Heart left ventricle (tissue), 16 donors: ENCODE results near the gene IFI27. TPM values are rescaled to one million over a fixed set of nuclear protein-coding genes. Genes with fewer than 3 reads are reported as not detected.

Experiments used
- ATAC-seq, 4 donors: fragments of 200-7000 bp; cut with Tn5 transposase; one replicate each; pipeline ENCODE4 v1.9.1; 2020 to 2022; ENCODE audit warnings: moderate library complexity in 4 of 4, mild to moderate bottlenecking in 3 of 4, moderate number of reproducible peaks in 1 of 4
- DNase-seq, 5 donors: peaks; one replicate each; pipeline ENCODE4 v3.0.0-alpha.2; 2020
- H3K27ac ChIP-seq, 12 donors: fragments of 200-600 bp; sonication (generic) in 4 of 12; one replicate each; pipeline versions ENCODE4 v1.5.0 to v1.8.0; 2016 to 2022; ENCODE audit warnings: mild to moderate bottlenecking in 2 of 12
- H3K27me3 ChIP-seq, 9 donors: fragments of 200-600 bp; sonication (generic) in 2 of 9; one replicate each; pipeline versions ENCODE4 v1.5.1 to v1.8.0; 2016 to 2022; ENCODE audit warnings: mild to moderate bottlenecking in 3 of 9
- H3K36me3 ChIP-seq, 9 donors: fragments of 200-600 bp; sonication (generic) in 2 of 9; one replicate each; pipeline versions ENCODE4 v1.5.0 to v1.8.0; 2018 to 2022; ENCODE audit warnings: mild to moderate bottlenecking in 2 of 9
- H3K4me1 ChIP-seq, 12 donors: fragments of 200-600 bp; sonication (generic) in 4 of 12; one replicate each; pipeline versions ENCODE4 v1.5.0 to v1.8.0; 2016 to 2022; ENCODE audit warnings: mild to moderate bottlenecking in 3 of 12
- H3K4me3 ChIP-seq, 12 donors: fragments of 200-600 bp; sonication (generic) in 4 of 12; one replicate each; pipeline versions ENCODE4 v1.5.0 to v1.8.0; 2017 to 2022; ENCODE audit warnings: mild to moderate bottlenecking in 9 of 12, moderate library complexity in 4 of 12
- H3K9me3 ChIP-seq, 12 donors: fragments of 200-600 bp; sonication (generic) in 4 of 12; one replicate each; pipeline versions ENCODE4 v1.5.0 to v1.8.0; 2016 to 2022; ENCODE audit warnings: mild to moderate bottlenecking in 1 of 12
- CTCF ChIP-seq, 12 donors: fragments of 200-600 bp; sonication (generic) in 4 of 12; IDR thresholded peaks; one replicate each; pipeline versions ENCODE4 v1.5.0 to v1.8.0; 2018 to 2022; ENCODE audit warnings: antibody characterized with exemption in 12 of 12, mild to moderate bottlenecking in 5 of 12
- POLR2A ChIP-seq, 2 donors: fragments of 450-650 bp; IDR thresholded peaks; one replicate each; pipeline ENCODE4 v1.6.1; 2017; ENCODE audit warnings: antibody characterized with exemption in 2 of 2, mild to moderate bottlenecking in 2 of 2, moderate library complexity in 2 of 2
- WGBS, 4 donors: extraction: QIAGEN DNeasy Blood & Tissue Kit in 2 of 4; methylation state at CpG; one replicate each; pipeline versions ENCODE4 v1.1.5 to v1.1.7; 2013 to 2018; 5-methylcytosine and 5-hydroxymethylcytosine counted together
- intact Hi-C, 10 donors: fragments of 100-400 bp; cut with DNase I; formaldehyde crosslinking; loops; one replicate each; pipeline versions ENCODE4 v1.11.1 to v1.14.2; 2022
- polyA plus RNA-seq, 2 donors: library from polyadenylated mRNA; stranded (reverse); fragments of 200-250 nt; gene quantifications; one replicate each; pipeline ENCODE4 v1.2.3, GENCODE V29; 2013
- total RNA-seq, 9 donors: library from RNA; depleted of rRNA in 2 of 9; stranded (reverse); fragments of >200 nt in 2 of 9; fragmentation: NEBNext Ultra II Directional in 3 of 9; extraction: Animal tissue kit (Norgen Biotek cat#: 25700) in 3 of 9; gene quantifications; one replicate each; pipeline versions ENCODE4 v1.1.0 to v1.2.4, GENCODE V29; 2016 to 2023
- donor health status: ischemic (EF 13 %, LVEDD 7.1; RV severe dilation, severe dysfunction).
- donor health status: healthy with polysubstance abuse.
- donor health status: DM: no; HTN: yes; CAD: no.
- donor health status: DM: no; HTN: no; CAD: no.
- donor health status: ischemic (EF 25% LVEDD 6.9; RV normal size, moderate dysfunction).
- donor health status: ischemic (EF 25% LVEDD 5.7; RV mildly dilated, moderate dysfunction).
- donor health status: healthy.
- donor health status: DM: yes; HTN: yes; CAD: no.
- donor health status: ischemic (EF 35%, LVEDD 5.7; RV mildly dilated, moderate dysfunction).
- donor health status: nonischemic (EF 11% LVEDD 7.7; RV severe dilation, severe dysfunction).
- donor health status: DM: yes; HTN: yes; CAD: no.
- donor health status: PGD.
- donor health status: ischemic (EF 29% LVEDD 5.4; RV normal size, mild dysfunction).
- donor health status: nonischemic (EF 23%, LVEDD 6.1; RV moderate dilation, normal function).

Gene IFI27
- total and polyA plus RNA-seq, 11 donors, result 135 to 469 (median 262) TPM

- intact Hi-C loops, result loop anchor here in 3 of 10 donors (2.0 to 5.0 kb wide), 4 partner anchors 31 to 52 kb away; partner anchors contain the start of genes IFI27L2 (in 2 of the 3) and IFI27 (in 1 of the 3)
- WGBS, 4 donors, result 1 to 4% (median 2%) methylated on average over 15 of the region's 15 CpGs
Measured at GRCh38 chr14:94079891-94080620, 30.5 kb upstream of the IFI27 start.

GRCh38 chr14:94080621-94081385 lies 29.7 kb upstream of the IFI27 start, which contains the start of the genes DDX24 and IFI27L1:
Gene DDX24 (minus strand): TSS chr14:94081202. CDS start chr14:94079742, 1,460 bp downstream.
Gene IFI27L1 (plus strand): TSS chr14:94081310. CDS start chr14:94096938, 15,628 bp downstream.
- Histone ChIP-seq H3K27me3 (no peaks in the 10 kb centered on the region), H3K36me3 (peaks cover 0 to 36% (median 17%) of the 10 kb centered on the region in 9 donors), H3K4me3 (peak within 1 kb of the TSS; percentile 71 to 100 (median 90)), H3K27ac (peak within 1 kb of the TSS; percentile 81 to 95 (median 91)), H3K9me3 (peaks cover 0 to 5% (median 0%) of the 10 kb centered on the region in 12 donors), H3K4me1 (peaks cover 12 to 53% (median 42%) of the 10 kb centered on the region in 12 donors)
- peak in 1 of 12 donors; percentile 13 for TF ChIP-seq CTCF (IDR thresholded peaks at IDR 0.05)
- peak; percentile 89 to 97 for TF ChIP-seq POLR2A (IDR thresholded peaks at IDR 0.05)
- ATAC-seq (peak; percentile 99 to 100 (median 100)), DNase-seq (peak; percentile 96 to 98 (median 98))
- intact Hi-C loops, result loop anchor here in 3 of 10 donors (2.0 to 5.0 kb wide), 4 partner anchors 30 to 51 kb away; partner anchors contain the start of genes IFI27L2 (in 2 of the 3) and IFI27 (in 1 of the 3)
- WGBS, 4 donors, result 0 to 1% (median 1%) methylated on average over 56 to 77 of the region's 77 CpGs

More at GRCh38 chr14:94079891-94080620, 30.5 kb upstream of the IFI27 start:
- H3K27ac ChIP-seq, result peak overlapping the region in 11 of 12 donors; percentile 81 to 95 (median 92)
- peaks cover 0 to 13% (median 3%) of the 10 kb centered on the region in 12 donors for H3K9me3 ChIP-seq
- TF ChIP-seq CTCF (IDR thresholded peaks at IDR 0.05) (no peak), POLR2A (IDR thresholded peaks at IDR 0.05) (no peak)
- no peak for ATAC-seq
- peaks cover 0 to 43% (median 17%) of the 10 kb centered on the region in 9 donors for H3K36me3 ChIP-seq
- peaks cover 12 to 57% (median 45%) of the 10 kb centered on the region in 12 donors for H3K4me1 ChIP-seq
- H3K27me3 ChIP-seq, result no peaks in the 10 kb centered on the region
- H3K4me3 ChIP-seq, result peak overlapping the region; percentile 71 to 100 (median 90)
- no peak for DNase-seq

DNA sequence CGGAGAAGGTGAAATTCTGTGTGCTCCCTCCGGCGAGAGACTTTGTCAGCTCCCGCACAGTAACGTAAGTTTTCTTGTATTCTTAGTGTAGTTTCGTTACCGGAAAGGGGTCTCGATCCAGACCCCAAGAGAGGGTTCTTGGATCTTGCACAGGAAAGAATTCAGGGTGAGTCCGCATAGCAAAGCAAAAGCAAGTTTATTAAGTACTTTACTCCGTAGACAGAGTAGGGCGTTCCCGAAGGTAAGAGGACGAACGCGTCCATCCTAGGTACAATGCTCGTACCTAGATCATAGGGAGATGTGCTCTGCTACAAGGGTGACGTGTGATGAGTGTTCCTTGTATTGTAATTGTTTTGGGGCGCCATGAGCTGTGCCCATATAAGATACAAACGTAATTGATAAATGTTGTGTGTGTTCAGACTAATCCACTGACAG lies 29.1 kb upstream of the IFI27 start:
- no peak for DNase-seq
- 1% methylated on average over 18 to 19 of the region's 19 CpGs for WGBS, 4 donors

More for the DNA sequence above, 29.1 kb upstream of the IFI27 start:
- Histone ChIP-seq H3K27ac (peak overlapping the region in 11 of 12 donors; percentile 63 to 95 (median 90)), H3K4me3 (peak overlapping the region; percentile 71 to 100 (median 90)), H3K27me3 (no peaks in the 10 kb centered on the region), H3K9me3 (no peaks in the 10 kb centered on the region), H3K4me1 (peaks cover 12 to 47% (median 39%) of the 10 kb centered on the region in 12 donors), H3K36me3 (peaks cover 0 to 31% (median 17%) of the 10 kb centered on the region in 9 donors)
- intact Hi-C loops, result loop anchor here in 3 of 10 donors (2.0 to 5.0 kb wide), 4 partner anchors 29 to 51 kb away; partner anchors contain the start of genes IFI27L2 (in 2 of the 3) and IFI27 (in 1 of the 3)
- ATAC-seq, result no peak
- no peak for TF ChIP-seq CTCF (IDR thresholded peaks at IDR 0.05)
- no peak for TF ChIP-seq POLR2A (IDR thresholded peaks at IDR 0.05)
